K562 (cell line): ENCODE data around the gene TMEM184A. TPM values are rescaled to one million over a fixed set of nuclear protein-coding genes. Genes with fewer than 3 reads are reported as not detected.

ENCODE experiments used
- ATAC-seq: fragments of 200-7000 bp; cut with Tn5 transposase; 3 replicates; pipeline ENCODE4 v1.9.1; 2020; ENCODE audit warnings: moderate library complexity
- BruUV-seq: library from RNA; stranded (reverse); fragments of 400-500 nt; replicated peaks from 2 replicates; lab custom pipeline; 2021; lab: Mats Ljungman, UMichigan
- CTCF ChIA-PET: fragments of 300-600 bp; formaldehyde crosslinking; extraction: SDS; loops from one replicate; lab custom pipeline; 2021; ENCODE audit warnings: low intra/inter-chr PET ratio; lab: Yijun Ruan, JAX
- POLR2A ChIA-PET: fragments of 300-600, 350-650 bp; sonication (Branson Sonifier 250); formaldehyde crosslinking; extraction: SDS; loops from one replicate; lab custom pipeline; 2021; ENCODE audit warnings: antibody characterized with exemption, inconsistent platforms; lab: Yijun Ruan, JAX
- DNase-seq, 4 experiments: peaks; one replicate each; pipeline versions ENCODE4 v3.0.0 to v3.0.0-alpha.2; 2011 to 2018; ENCODE audit warnings: low spot score in 3 of 4, mixed read lengths in 3 of 4; ENCODE audit errors: extremely low read depth in 1 of 4
- FAIRE-seq: peaks from 2 replicates; lab custom pipeline; 2011; peaks lifted over from hg19 to GRCh38; lab: Jason Lieb, UNC
- H2AFZ ChIP-seq: 2 replicates; pipeline ENCODE4 v1.6.0; 2011; ENCODE audit warnings: low read depth, low read length, control low read depth, inconsistent platforms
- H3K27ac ChIP-seq: fragments of 200-600 bp; 3 replicates; pipeline ENCODE4 v1.8.0; 2011; ENCODE audit warnings: low read depth, mild to moderate bottlenecking, control low read depth, inconsistent platforms, low read length, moderate library complexity, mixed read lengths; ENCODE audit errors: extremely low read depth
- H3K27me3 ChIP-seq, 2 experiments: fragments of 300-600 bp in 1 of 2; 2 replicates in 1 of 2; 3 replicates in 1 of 2; pipeline versions ENCODE4 v1.6.0 to v1.8.0; 2011; ENCODE audit warnings: inconsistent platforms in 2 of 2, low read length in 2 of 2, mild to moderate bottlenecking in 1 of 2, mixed read lengths in 1 of 2, moderate library complexity in 1 of 2; ENCODE audit not compliant: control insufficient read depth in 2 of 2, insufficient read depth in 2 of 2
- H3K36me3 ChIP-seq: fragments of 300-600 bp; 3 replicates; pipeline ENCODE4 v1.8.0; 2011; ENCODE audit warnings: mild to moderate bottlenecking, low read length, inconsistent platforms; ENCODE audit not compliant: control insufficient read depth, insufficient read depth
- H3K4me1 ChIP-seq, 2 experiments: fragments of 200-600 bp in 1 of 2; replicated peaks in 1 of 2; 2 replicates in 1 of 2; 3 replicates in 1 of 2; pipeline versions ENCODE4 v1.5.1 to v1.8.0; 2011; ENCODE audit warnings: inconsistent platforms in 2 of 2, low read length in 2 of 2, mild to moderate bottlenecking in 1 of 2, mixed read lengths in 1 of 2, moderate library complexity in 1 of 2; ENCODE audit not compliant: control insufficient read depth in 2 of 2, insufficient read depth in 2 of 2
- H3K4me2 ChIP-seq: 2 replicates; pipeline ENCODE4 v1.6.1; 2011; ENCODE audit warnings: low read length, control low read depth, inconsistent platforms, mixed read lengths; ENCODE audit not compliant: insufficient read depth
- H3K4me3 ChIP-seq: fragments of 200-600 bp; sonication (generic), shearing (Covaris generic); 2 replicates; pipeline ENCODE4 v1.5.1; 2016; ENCODE audit warnings: control low read depth, inconsistent platforms
- H3K79me2 ChIP-seq: fragments of 200-600 bp; 3 replicates; pipeline ENCODE4 v1.8.0; 2011; ENCODE audit warnings: low read length, inconsistent platforms; ENCODE audit not compliant: control insufficient read depth, insufficient read depth
- H3K9ac ChIP-seq, 2 experiments: 2 replicates each; pipeline versions ENCODE4 v1.6.0 to v1.6.1; 2011; ENCODE audit warnings: low read depth in 2 of 2, low read length in 2 of 2, control low read depth in 1 of 2, inconsistent platforms in 1 of 2, mild to moderate bottlenecking in 1 of 2, mixed read lengths in 1 of 2; ENCODE audit not compliant: insufficient read depth in 1 of 2
- H3K9me1 ChIP-seq: one replicate; pipeline ENCODE4 v1.6.0; 2011; ENCODE audit warnings: inconsistent platforms, mild to moderate bottlenecking, low read length, moderate library complexity; ENCODE audit not compliant: control insufficient read depth, insufficient read depth
- H3K9me3 ChIP-seq: replicated peaks from 2 replicates; pipeline ENCODE4 v1.5.1; 2011; ENCODE audit warnings: low read depth, low read length, inconsistent platforms; ENCODE audit not compliant: control insufficient read depth, insufficient read depth
- H4K20me1 ChIP-seq: replicated peaks from 2 replicates; pipeline ENCODE4 v1.6.1; 2011; ENCODE audit warnings: low read length, inconsistent platforms, mixed read lengths; ENCODE audit not compliant: control insufficient read depth, insufficient read depth
- CHD2 ChIP-seq: IDR thresholded peaks from 2 replicates; pipeline ENCODE4 v1.6.1; 2011; ENCODE audit warnings: low read depth, low read length
- RBM14 ChIP-seq: fragments of 200-400 bp; formaldehyde crosslinking; IDR thresholded peaks from 2 replicates; pipeline ENCODE4 v1.6.1; 2018; ENCODE audit warnings: low read depth, mild to moderate bottlenecking, low read length, moderate library complexity, borderline replicate concordance; ENCODE audit not compliant: insufficient read depth
- ZFX ChIP-seq: sonication (generic); formaldehyde crosslinking; IDR thresholded peaks from 2 replicates; pipeline ENCODE4 v1.8.0; 2022; ENCODE audit warnings: mild to moderate bottlenecking, missing genetic modification reagents, moderate library complexity
- ZNF239 ChIP-seq: fragments of 250-450 bp; sonication (Bioruptor Pico); IDR thresholded peaks from 2 replicates; pipeline ENCODE4 v1.4.0; 2020; ENCODE audit warnings: mild to moderate bottlenecking
- WGBS: fragments of 100-300 bp; shearing (Covaris generic); methylation state at CpG from one replicate; pipeline ENCODE4 v1.1.6; 2016; ENCODE audit warnings: low coverage, mixed read lengths; ENCODE audit not compliant: insufficient coverage; ENCODE audit errors: missing lambda C conversion rate; 5-methylcytosine and 5-hydroxymethylcytosine counted together
- in situ Hi-C: fragments of 300-500 bp; cut with MboI; formaldehyde crosslinking; loops from 4 replicates; pipeline ENCODE4 v1.15.0; 2018; ENCODE audit warnings: inconsistent platforms, mixed read lengths
- intact Hi-C: fragments of 100-400 bp; cut with micrococcal nuclease; formaldehyde crosslinking; loops from 2 replicates; pipeline ENCODE4 v1.14.2; 2022
- polyA plus RNA-seq, 8 experiments: library from polyadenylated mRNA; depleted of rRNA in 4 of 8; stranded (reverse) in 5 of 8; unstranded in 3 of 8; fragments of >200 nt; fragmentation: Nextera tagmentation in 2 of 8; fragmentation: Illumina TruSeq in 1 of 8; extraction: Ambion mirVana in 2 of 8; extraction: Trizol in 1 of 8; gene quantifications; 2 replicates each; pipeline versions ENCODE4 v1.2.1 to v1.2.3, GENCODE V29; 2011 to 2014; ENCODE audit warnings: inconsistent platforms in 1 of 8, missing spikeins in 1 of 8
- total RNA-seq, 7 experiments: library from RNA; depleted of rRNA in 6 of 7; stranded (reverse); fragments of >200 nt in 6 of 7; fragmentation: Illumina TruSeq in 2 of 7; extraction: Trizol in 2 of 7; gene quantifications; 2 replicates each; pipeline versions ENCODE4 v1.2.1 to v1.2.3, GENCODE V29; 2011 to 2021; ENCODE audit warnings: low replicate concordance in 1 of 7
- TF ChIP-seq, protein P1 (sequence below): fragments of 250-450 bp; sonication (Bioruptor Pico); IDR thresholded peaks from 2 replicates; pipeline ENCODE4 v1.5.0; 2021; ENCODE audit warnings: mild to moderate bottlenecking, borderline replicate concordance

TMEM184A gene
- total and polyA plus RNA-seq, 9 of the 15 experiments (the other 6 are each of a cell fraction or from before 2014, with no cell fraction given), result 0.10 to 0.18 (median 0.11) TPM; not detected in 6

DNA sequence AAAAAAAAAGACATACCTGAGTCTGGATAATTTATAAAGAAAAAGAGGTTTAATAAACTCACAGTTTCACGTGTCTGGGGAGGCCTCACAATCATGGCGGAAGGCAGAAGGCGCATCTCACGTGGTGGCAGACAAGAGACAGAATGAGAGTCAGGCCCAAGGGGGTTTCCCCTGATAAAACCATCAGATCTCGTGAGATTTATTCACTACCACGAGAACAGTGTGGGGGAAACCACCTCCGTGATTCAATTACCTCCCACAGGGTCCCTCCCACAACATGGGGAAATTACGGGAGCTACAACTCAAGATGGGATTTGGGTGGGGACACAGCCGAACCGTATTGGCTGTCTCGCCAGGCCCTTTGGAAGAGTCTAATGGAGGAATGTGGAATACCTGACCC is 34.5 kb downstream of the TMEM184A start:
- Histone ChIP-seq H3K4me1 (peaks cover 0 to 13% of the 10 kb centered on the region in 2 experiments; a peak in 2 of 5 replicates), H2AFZ (no peak overlapping the region), H4K20me1 (no peaks in the 10 kb centered on the region), H3K9me3 (peaks cover 6% of the 10 kb centered on the region), H3K27me3 (peaks cover 16 to 41% of the 10 kb centered on the region in 2 experiments; a peak in 4 of 5 replicates), H3K4me3 (no peak overlapping the region), H3K79me2 (no peaks in the 10 kb centered on the region), H3K36me3 (no peaks in the 10 kb centered on the region), H3K9me1 (no peaks in the 10 kb centered on the region), H3K27ac (no peak overlapping the region), H3K9ac (no peak overlapping the region), H3K4me2 (no peak overlapping the region)
- BruUV-seq, result no TSS peak
- POLR2A ChIA-PET, result no interaction called here
- FAIRE-seq (no peak), ATAC-seq (no peak), DNase-seq (no peak)
- intact Hi-C loops (no loop called here), in situ Hi-C loops (no loop called here)
- no peak for TF ChIP-seq ZNF239 (CRISPR knock-in tag)
- peak; percentile 70 for TF ChIP-seq CHD2
- TF ChIP-seq, protein P1, sequence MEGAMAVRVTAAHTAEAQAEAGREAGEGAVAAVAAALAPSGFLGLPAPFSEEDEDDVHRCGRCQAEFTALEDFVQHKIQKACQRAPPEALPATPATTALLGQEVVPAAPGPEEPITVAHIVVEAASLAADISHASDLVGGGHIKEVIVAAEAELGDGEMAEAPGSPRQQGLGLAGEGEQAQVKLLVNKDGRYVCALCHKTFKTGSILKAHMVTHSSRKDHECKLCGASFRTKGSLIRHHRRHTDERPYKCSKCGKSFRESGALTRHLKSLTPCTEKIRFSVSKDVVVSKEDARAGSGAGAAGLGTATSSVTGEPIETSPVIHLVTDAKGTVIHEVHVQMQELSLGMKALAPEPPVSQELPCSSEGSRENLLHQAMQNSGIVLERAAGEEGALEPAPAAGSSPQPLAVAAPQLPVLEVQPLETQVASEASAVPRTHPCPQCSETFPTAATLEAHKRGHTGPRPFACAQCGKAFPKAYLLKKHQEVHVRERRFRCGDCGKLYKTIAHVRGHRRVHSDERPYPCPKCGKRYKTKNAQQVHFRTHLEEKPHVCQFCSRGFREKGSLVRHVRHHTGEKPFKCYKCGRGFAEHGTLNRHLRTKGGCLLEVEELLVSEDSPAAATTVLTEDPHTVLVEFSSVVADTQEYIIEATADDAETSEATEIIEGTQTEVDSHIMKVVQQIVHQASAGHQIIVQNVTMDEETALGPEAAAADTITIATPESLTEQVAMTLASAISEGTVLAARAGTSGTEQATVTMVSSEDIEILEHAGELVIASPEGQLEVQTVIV (CRISPR knock-in tag), result no peak
- no peak for TF ChIP-seq ZFX
- no peak for TF ChIP-seq RBM14
- WGBS, result 30% methylated on average over 11 of the region's 11 CpGs
- CTCF ChIA-PET, result no interaction called here
